H1 (cell line): ENCODE data around the gene SANBR. TPM values are rescaled to one million over a fixed set of nuclear protein-coding genes. Genes with fewer than 3 reads are reported as not detected.
A peak's percentile ranks its signal among the peaks of the same experiment; 100 is the strongest.

ENCODE experiments used
- CTCF ChIA-PET: fragments of 300-600 bp; sonication (Branson Sonifier 250); formaldehyde crosslinking; loops from one replicate; lab custom pipeline; 2021; ENCODE audit not compliant: partially characterized antibody; lab: Charles Lee
- POLR2A ChIA-PET: fragments of 300-600 bp; sonication (Branson Sonifier 250); formaldehyde crosslinking; loops from one replicate; lab custom pipeline; 2021; ENCODE audit warnings: inconsistent platforms; ENCODE audit not compliant: partially characterized antibody; lab: Charles Lee
- DNase-seq, 2 experiments: peaks; one replicate each; pipeline versions ENCODE4 v3.0.0 to v3.0.0-alpha.2; 2010 to 2022; ENCODE audit warnings: low spot score in 2 of 2, low read depth in 1 of 2, mixed read lengths in 1 of 2
- FAIRE-seq: peaks from 2 replicates; lab custom pipeline; 2011; peaks lifted over from hg19 to GRCh38; lab: Jason Lieb, UNC
- H2AFZ ChIP-seq: 2 replicates; pipeline ENCODE4 v1.8.1; 2012; ENCODE audit warnings: low read length, inconsistent platforms
- H2AK5ac ChIP-seq: 2 replicates; pipeline ENCODE4 v1.6.1; 2013; ENCODE audit warnings: low read depth, low read length
- H2BK120ac ChIP-seq: replicated peaks from 2 replicates; pipeline ENCODE3; 2013; ENCODE audit warnings: low read depth, low read length, inconsistent platforms
- H2BK12ac ChIP-seq: 2 replicates; pipeline ENCODE4 v1.6.1; 2013; ENCODE audit warnings: low read depth, low read length
- H2BK15ac ChIP-seq: 2 replicates; pipeline ENCODE4 v1.6.1; 2013; ENCODE audit warnings: low read length
- H2BK20ac ChIP-seq: 2 replicates; pipeline ENCODE4 v1.6.1; 2013; ENCODE audit warnings: low read length
- H2BK5ac ChIP-seq: 2 replicates; pipeline ENCODE4 v1.6.1; 2013; ENCODE audit warnings: low read depth, low read length
- H3K14ac ChIP-seq: 2 replicates; pipeline ENCODE4 v1.6.1; 2013; ENCODE audit warnings: inconsistent platforms; ENCODE audit not compliant: insufficient read length
- H3K18ac ChIP-seq: 2 replicates; pipeline ENCODE4 v1.6.1; 2013; ENCODE audit warnings: low read length; ENCODE audit errors: extremely low read depth
- H3K23ac ChIP-seq: 2 replicates; pipeline ENCODE4 v1.6.1; 2013; ENCODE audit warnings: inconsistent platforms; ENCODE audit not compliant: insufficient read length
- H3K23me2 ChIP-seq: 2 replicates; pipeline ENCODE4 v1.6.1; 2013; ENCODE audit warnings: low read depth, low read length
- H3K27ac ChIP-seq: 2 replicates; pipeline ENCODE4 v1.6.1; 2011; ENCODE audit warnings: low read depth, low read length, inconsistent platforms
- H3K27me3 ChIP-seq, 4 experiments: replicated peaks in 1 of 4; 1 replicate in 1 of 4; 2 replicates in 3 of 4; pipeline versions ENCODE4 v1.6.1 to v1.8.1; 2011 to 2013; ENCODE audit warnings: low read length in 3 of 4, mild to moderate bottlenecking in 3 of 4, inconsistent platforms in 2 of 4, mixed read lengths in 2 of 4, moderate library complexity in 1 of 4; ENCODE audit not compliant: control insufficient read depth in 3 of 4, insufficient read depth in 3 of 4; ENCODE audit errors: extremely low read depth in 1 of 4
- H3K36me3 ChIP-seq, 4 experiments: 2 replicates each; pipeline versions ENCODE4 v1.6.1 to v1.8.1; 2011 to 2013; ENCODE audit warnings: mild to moderate bottlenecking in 4 of 4, low read length in 3 of 4, moderate library complexity in 2 of 4, control low read depth in 1 of 4, inconsistent platforms in 1 of 4; ENCODE audit not compliant: insufficient read depth in 4 of 4, control insufficient read depth in 2 of 4
- H3K4ac ChIP-seq: replicated peaks from 2 replicates; pipeline ENCODE3; 2013; ENCODE audit warnings: low read length, low read depth, mixed read lengths, inconsistent platforms; ENCODE audit not compliant: insufficient read length
- H3K4me1 ChIP-seq, 4 experiments: replicated peaks in 1 of 4; 1 replicate in 1 of 4; 2 replicates in 3 of 4; pipeline versions ENCODE4 v1.6.1 to v1.8.1; 2011 to 2013; ENCODE audit warnings: low read length in 3 of 4, inconsistent platforms in 2 of 4, mixed read lengths in 1 of 4; ENCODE audit not compliant: insufficient read depth in 4 of 4, control insufficient read depth in 3 of 4
- H3K4me2 ChIP-seq, 2 experiments: 2 replicates each; pipeline versions ENCODE4 v1.6.1 to v1.8.1; 2011 to 2013; ENCODE audit warnings: low read depth in 2 of 2, low read length in 2 of 2, control low read depth in 1 of 2, inconsistent platforms in 1 of 2, mild to moderate bottlenecking in 1 of 2; ENCODE audit not compliant: insufficient read depth in 1 of 2
- H3K4me3 ChIP-seq, 4 experiments: fragments of 200-600, 300-600 bp in 1 of 4; sonication (generic), shearing (Covaris generic), sonication (Bioruptor Twin) in 1 of 4; 2 replicates each; pipeline versions ENCODE4 v1.5.1 to v1.8.1; 2011 to 2016; ENCODE audit warnings: low read length in 4 of 4, low read depth in 3 of 4, control low read depth in 2 of 4, inconsistent platforms in 2 of 4, mild to moderate bottlenecking in 2 of 4, mixed read lengths in 1 of 4, moderate library complexity in 1 of 4; ENCODE audit not compliant: insufficient read depth in 2 of 4; ENCODE audit errors: extremely low read depth in 1 of 4
- H3K56ac ChIP-seq: replicated peaks from 2 replicates; pipeline ENCODE3; 2013; ENCODE audit warnings: low read depth, mild to moderate bottlenecking, mixed read lengths, low read length, inconsistent platforms; ENCODE audit not compliant: insufficient read length
- H3K79me1 ChIP-seq: 2 replicates; pipeline ENCODE4 v1.6.1; 2013; ENCODE audit warnings: low read depth, low read length, control low read depth
- H3K79me2 ChIP-seq, 2 experiments: 2 replicates each; pipeline versions ENCODE4 v1.6.1 to v1.8.1; 2012 to 2013; ENCODE audit warnings: low read length in 2 of 2, mild to moderate bottlenecking in 2 of 2, inconsistent platforms in 1 of 2; ENCODE audit not compliant: insufficient read depth in 2 of 2, control insufficient read depth in 1 of 2
- H3K9ac ChIP-seq, 4 experiments: replicated peaks in 1 of 4; 1 replicate in 1 of 4; 2 replicates in 3 of 4; pipeline versions ENCODE4 v1.6.1 to v1.8.1; 2011 to 2013; ENCODE audit warnings: low read depth in 3 of 4, low read length in 3 of 4, control low read depth in 2 of 4, mild to moderate bottlenecking in 2 of 4, moderate library complexity in 2 of 4, inconsistent platforms in 1 of 4; ENCODE audit errors: extremely low read depth in 1 of 4
- H3K9me3 ChIP-seq, 2 experiments: 2 replicates each; pipeline versions ENCODE4 v1.6.1 to v1.8.1; 2012 to 2013; ENCODE audit warnings: mild to moderate bottlenecking in 2 of 2, moderate library complexity in 2 of 2, control low read depth in 1 of 2, inconsistent platforms in 1 of 2, low read depth in 1 of 2, low read length in 1 of 2, mixed read lengths in 1 of 2; ENCODE audit not compliant: insufficient read depth in 2 of 2
- H4K20me1 ChIP-seq, 2 experiments: replicated peaks in 1 of 2; 2 replicates each; pipeline versions ENCODE3 to v1.8.1; 2011 to 2013; ENCODE audit warnings: inconsistent platforms in 2 of 2, low read length in 2 of 2, mild to moderate bottlenecking in 1 of 2; ENCODE audit not compliant: insufficient read depth in 2 of 2, control insufficient read depth in 1 of 2
- H4K5ac ChIP-seq: 2 replicates; pipeline ENCODE4 v1.6.1; 2013; ENCODE audit warnings: low read length, low read depth, mixed read lengths, inconsistent platforms; ENCODE audit not compliant: insufficient read length
- H4K8ac ChIP-seq: 2 replicates; pipeline ENCODE4 v1.8.0; 2013; ENCODE audit warnings: mild to moderate bottlenecking, moderate library complexity, low read length, inconsistent platforms; ENCODE audit not compliant: insufficient read depth; ENCODE audit errors: extremely low read depth
- H4K91ac ChIP-seq: replicated peaks from 2 replicates; pipeline ENCODE3; 2013; ENCODE audit warnings: low read length, mixed read lengths, inconsistent platforms; ENCODE audit not compliant: insufficient read length
- BCL11A ChIP-seq, 2 experiments: IDR thresholded peaks; one replicate each; pipeline ENCODE4 v1.6.1; 2011; ENCODE audit warnings: low read depth in 2 of 2, low read length in 2 of 2, mild to moderate bottlenecking in 2 of 2
- BRCA1 ChIP-seq: IDR thresholded peaks from 2 replicates; pipeline ENCODE4 v1.6.1; 2012; ENCODE audit warnings: low read depth, low read length, improper control_type of control experiment
- CBX5 ChIP-seq: fragments of 300-800, 300-1000 bp; sonication (generic); IDR thresholded peaks from 2 replicates; pipeline ENCODE4 v1.7.1; 2016; ENCODE audit warnings: antibody characterized with exemption, low read length, low read depth
- EGR1 ChIP-seq: IDR thresholded peaks from 2 replicates; pipeline ENCODE4 v1.6.1; 2011; ENCODE audit warnings: low read depth, low read length, borderline replicate concordance
- EP300 ChIP-seq, 2 experiments: IDR thresholded peaks; 1 replicate in 1 of 2; 2 replicates in 1 of 2; pipeline ENCODE4 v1.6.1; 2011 to 2012; ENCODE audit warnings: low read depth in 2 of 2, low read length in 2 of 2, mild to moderate bottlenecking in 2 of 2, borderline replicate concordance in 1 of 2, inconsistent platforms in 1 of 2, moderate library complexity in 1 of 2
- JUND ChIP-seq: IDR thresholded peaks from 2 replicates; pipeline ENCODE4 v1.6.1; 2011; ENCODE audit warnings: mild to moderate bottlenecking, improper control_type of control experiment, low read length
- KDM4A ChIP-seq: IDR thresholded peaks from one replicate; pipeline ENCODE4 v1.7.1; 2012; ENCODE audit warnings: low read depth, mild to moderate bottlenecking, moderate library complexity, low read length, inconsistent platforms; ENCODE audit not compliant: severe bottlenecking
- POU5F1 ChIP-seq: IDR thresholded peaks from 2 replicates; pipeline ENCODE4 v1.6.1; 2011; ENCODE audit warnings: low read depth, mild to moderate bottlenecking, low read length, moderate library complexity
- RNF2 ChIP-seq: fragments of 200-900, 300-1000 bp; sonication (generic); IDR thresholded peaks from 2 replicates; pipeline ENCODE4 v1.7.1; 2016; ENCODE audit warnings: borderline replicate concordance, low read depth, mild to moderate bottlenecking, antibody characterized with exemption, low read length; ENCODE audit not compliant: poor library complexity, severe bottlenecking; ENCODE audit errors: missing control alignments
- SP2 ChIP-seq: IDR thresholded peaks from 2 replicates; pipeline ENCODE4 v1.6.1; 2012; ENCODE audit warnings: mild to moderate bottlenecking, low read length, inconsistent platforms
- TEAD4 ChIP-seq: IDR thresholded peaks from 2 replicates; pipeline ENCODE4 v1.6.1; 2012; ENCODE audit warnings: low read depth, low read length, inconsistent platforms, mixed read lengths
- WGBS, 2 experiments: shearing (Covaris generic) in 1 of 2; methylation state at CpG; one replicate each; pipeline versions ENCODE4 v1.1.6 to v1.1.7; 2013 to 2015; ENCODE audit warnings: low lambda C conversion rate in 2 of 2, mixed read lengths in 2 of 2, inconsistent platforms in 1 of 2, low coverage in 1 of 2, missing lambda C conversion rate in 1 of 2; ENCODE audit not compliant: insufficient replicate concordance in 2 of 2, insufficient coverage in 1 of 2, insufficient read length in 1 of 2; ENCODE audit errors: extremely low coverage in 1 of 2, missing lambda C conversion rate in 1 of 2; 5-methylcytosine and 5-hydroxymethylcytosine counted together
- polyA plus RNA-seq, 7 experiments: library from polyadenylated mRNA; depleted of rRNA in 3 of 7; stranded (reverse) in 5 of 7; unstranded in 2 of 7; fragments of >200 nt in 5 of 7; fragments of 200-250 nt in 2 of 7; gene quantifications; 1 replicate in 5 of 7; 2 replicates in 1 of 7; 4 replicates in 1 of 7; pipeline versions ENCODE4 v1.2.1 to v1.2.3, GENCODE V29; 2011 to 2013; ENCODE audit warnings: missing spikeins in 2 of 7, mixed read lengths in 2 of 7
- total RNA-seq: library from RNA; stranded (reverse); fragmentation: NEBNext Ultra II Directional; extraction: Animal tissue kit (Norgen Biotek cat#: 25700); gene quantifications from 2 replicates; pipeline ENCODE4 v1.2.1, GENCODE V29; 2021

SANBR gene
- total and polyA plus RNA-seq, 2 of the 8 experiments (the other 6 are each of a cell fraction or from before 2014, with no cell fraction given): 3.4 to 12.1 TPM

DNA sequence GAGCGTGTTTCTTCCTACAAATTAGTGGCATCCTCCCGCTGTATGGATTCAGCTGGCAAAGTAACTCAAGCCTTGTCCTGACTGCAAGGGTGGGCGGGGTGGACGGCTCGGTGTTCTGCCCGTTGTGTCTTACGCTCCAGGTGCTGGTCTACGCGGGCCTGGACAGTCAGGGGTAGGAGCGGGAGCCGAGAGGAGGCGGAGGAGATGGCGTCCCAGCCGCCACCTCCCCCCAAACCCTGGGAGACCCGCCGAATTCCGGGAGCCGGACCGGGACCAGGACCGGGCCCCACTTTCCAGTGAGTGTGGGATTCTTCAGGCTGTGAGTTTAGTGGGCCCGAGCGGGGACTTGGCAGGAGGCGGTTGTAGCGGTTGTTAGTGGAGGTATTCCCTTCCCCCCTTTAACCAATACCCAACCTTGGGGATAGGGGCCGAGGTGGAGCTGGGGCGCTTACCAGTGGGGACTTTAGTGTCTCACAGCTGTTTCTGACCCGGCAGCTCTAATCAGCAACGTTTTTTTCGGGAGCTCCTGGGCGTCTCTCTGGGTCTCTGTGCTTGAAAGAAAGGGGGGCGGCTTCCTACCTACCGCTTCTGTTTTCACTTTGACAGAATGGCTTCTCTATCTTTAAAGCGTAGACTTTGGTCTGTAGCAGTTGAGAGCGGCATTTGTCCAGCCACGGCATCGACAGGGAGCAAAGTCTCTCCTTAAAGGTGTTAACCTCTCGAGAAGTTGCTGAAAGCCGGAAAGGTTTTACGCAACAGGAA is 47.9 kb upstream of the SANBR start, which contains the start of the genes PEX13 and PUS10:
TSS of gene PEX13 (plus strand) at position 165 of the 762 bp plus-strand sequence. CDS start at position 205, 40 bp downstream.
TSS of gene PUS10 (minus strand) at position 700 of the 762 bp plus-strand sequence. CDS start 6,365 bp downstream, outside the sequence.
- Histone ChIP-seq H2BK12ac (peak within 1 kb of the TSS; percentile 97; the same call in 1 of the 2 replicates), H3K79me1 (peaks cover 4% of the 10 kb centered on the region), H3K4me3 (peak within 1 kb of the TSS; percentile 76 to 100 (median 90)), H3K36me3 (0 out of 8 replicates have a peak, but pooled peaks cover 0 to 4% (median 0%) of the 10 kb centered on the region in 4 experiments), H3K79me2 (peaks cover 0 to 42% of the 10 kb centered on the region in 2 experiments; a peak in 2 of 4 replicates), H3K4ac (peak within 1 kb of the TSS; percentile 58), H3K27ac (peak within 1 kb of the TSS; percentile 91), H2BK15ac (0 out of 2 replicates have a peak within 1 kb of the TSS, but pooled peaks have one; percentile 81), H4K5ac (peak within 1 kb of the TSS; percentile 97), H3K14ac (no peak within 1 kb of the TSS), H3K4me2 (peak within 1 kb of the TSS; percentile 65 to 74), H3K23ac (no peak within 1 kb of the TSS), H3K4me1 (peaks cover 0 to 3% (median 0%) of the 10 kb centered on the region in 4 experiments; a peak in 1 of 7 replicates), H3K9ac (peak within 1 kb of the TSS; percentile 83 to 92 (median 90)), H2AFZ (peak within 1 kb of the TSS; percentile 100), H2BK20ac (0 out of 2 replicates have a peak within 1 kb of the TSS, but pooled peaks have one; percentile 9), H3K23me2 (peaks cover 3% of the 10 kb centered on the region; the same call in 1 of the 2 replicates), H2AK5ac (no peak within 1 kb of the TSS), H2BK120ac (peak within 1 kb of the TSS; percentile 88), H4K91ac (peak within 1 kb of the TSS; percentile 70), H3K27me3 (no peaks in the 10 kb centered on the region), H4K8ac (peak within 1 kb of the TSS; percentile 94; the same call in 1 of the 2 replicates), H3K18ac (peak within 1 kb of the TSS; percentile 95), H4K20me1 (no peaks in the 10 kb centered on the region), H3K56ac (peak within 1 kb of the TSS; percentile 88), H3K9me3 (no peaks in the 10 kb centered on the region), H2BK5ac (peak within 1 kb of the TSS; percentile 99)
- WGBS, 2 experiments: 2% methylated on average over 34 of the region's 39 CpGs; no CpG with 5 or more reads in 1 of the 2 experiments
- ChIA-PET POLR2A (interaction anchor here (0.7 to 1.5 kb wide), 8 partner anchors 8 to 262 kb away, joined by 3 to 8 read pairs (median 3); partner anchors contain the start of gene PAPOLG), CTCF (no interaction called here)
- DNase-seq: peak; percentile 31 to 91
- FAIRE-seq: no peak
- peak; percentile 83 for TF ChIP-seq EGR1
- TF ChIP-seq SP2: no peak
- TF ChIP-seq BCL11A (IDR thresholded peaks at IDR 0.05; ENCODE audit: low read depth in 2 of 2, low read length in 2 of 2): no peak
- no peak for TF ChIP-seq JUND
- TF ChIP-seq BRCA1: no peak
- 0 out of 2 replicates have a peak, but pooled peaks have one; percentile 21 for TF ChIP-seq TEAD4
- no peak for TF ChIP-seq POU5F1
- no peak for TF ChIP-seq CBX5
- no peak for TF ChIP-seq RNF2
- no peak for TF ChIP-seq EP300 (IDR thresholded peaks at IDR 0.05; ENCODE audit: borderline replicate concordance in 1 of 2, low read depth in 2 of 2, low read length in 2 of 2)
- TF ChIP-seq KDM4A: peak; percentile 1
